Ascending aorta (tissue), 2 donors: ENCODE results near the gene AUTS2. TPM values are rescaled to one million over a fixed set of nuclear protein-coding genes. Genes with fewer than 3 reads are reported as not detected.

Source experiments
- DNase-seq, 2 donors: peaks; one replicate each; pipeline ENCODE4 v3.0.0-alpha.2; 2019; ENCODE audit warnings: low spot score in 2 of 2
- H3K27ac ChIP-seq, 2 donors: fragments of 200-600 bp; sonication (generic); one replicate each; pipeline ENCODE4 v1.5.1; 2016 to 2017; ENCODE audit warnings: mild to moderate bottlenecking in 1 of 2
- H3K27me3 ChIP-seq: fragments of 200-600 bp; sonication (generic); one replicate; pipeline ENCODE4 v1.5.1; 2017
- H3K36me3 ChIP-seq, 2 donors: fragments of 200-600 bp; sonication (generic); one replicate each; pipeline ENCODE4 v1.5.1; 2016
- H3K4me1 ChIP-seq, 2 donors: fragments of 200-600 bp; sonication (generic); one replicate each; pipeline ENCODE4 v1.5.1; 2016 to 2017; ENCODE audit warnings: mild to moderate bottlenecking in 1 of 2
- H3K4me3 ChIP-seq, 2 donors: fragments of 200-600 bp; sonication (generic); one replicate each; pipeline ENCODE4 v1.5.1; 2016 to 2017; ENCODE audit warnings: mild to moderate bottlenecking in 1 of 2
- H3K9me3 ChIP-seq, 2 donors: fragments of 200-600 bp; sonication (generic); one replicate each; pipeline ENCODE4 v1.5.1; 2016
- intact Hi-C: fragments of 100-400 bp; cut with DNase I; formaldehyde crosslinking; loops from one replicate; pipeline ENCODE4 v1.15.1; 2023
- total RNA-seq: library from RNA; depleted of rRNA; stranded (reverse); fragments of >200 nt; gene quantifications from one replicate; pipeline ENCODE4 v1.1.0, GENCODE V29; 2016
- TF ChIP-seq, protein P1 (sequence below), 3 experiments: fragments of 200-600 bp in 2 of 3; fragments of 450-650 bp in 1 of 3; sonication (generic) in 2 of 3; IDR thresholded peaks; one replicate each; pipeline ENCODE4 v1.5.1; 2016 to 2019; ENCODE audit warnings: antibody characterized with exemption in 3 of 3, mild to moderate bottlenecking in 1 of 3, moderate library complexity in 1 of 3

Gene AUTS2
- total RNA-seq, 1 donor from 2014 or later: 90.4 TPM

DNA sequence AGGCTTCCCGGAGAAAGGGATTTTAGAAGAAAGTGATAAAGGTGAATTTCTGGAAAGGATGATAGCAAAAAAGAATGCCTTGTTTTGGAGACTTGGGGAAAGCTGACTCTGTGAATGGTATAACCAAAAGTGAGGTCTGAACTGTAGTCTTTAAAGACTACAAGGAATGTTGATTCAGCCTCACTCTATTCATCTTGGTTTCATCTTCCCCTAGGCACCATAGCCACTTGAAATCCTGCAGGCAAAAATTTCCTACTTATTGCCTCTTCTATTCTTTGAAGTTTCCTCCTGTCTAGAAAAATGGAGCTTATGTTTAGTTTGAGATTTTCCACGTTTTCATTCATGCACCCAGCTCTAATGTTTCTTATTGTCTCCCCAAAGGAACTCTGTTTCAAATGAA is 518.0 kb downstream of the AUTS2 start:
- TF ChIP-seq, protein P1, sequence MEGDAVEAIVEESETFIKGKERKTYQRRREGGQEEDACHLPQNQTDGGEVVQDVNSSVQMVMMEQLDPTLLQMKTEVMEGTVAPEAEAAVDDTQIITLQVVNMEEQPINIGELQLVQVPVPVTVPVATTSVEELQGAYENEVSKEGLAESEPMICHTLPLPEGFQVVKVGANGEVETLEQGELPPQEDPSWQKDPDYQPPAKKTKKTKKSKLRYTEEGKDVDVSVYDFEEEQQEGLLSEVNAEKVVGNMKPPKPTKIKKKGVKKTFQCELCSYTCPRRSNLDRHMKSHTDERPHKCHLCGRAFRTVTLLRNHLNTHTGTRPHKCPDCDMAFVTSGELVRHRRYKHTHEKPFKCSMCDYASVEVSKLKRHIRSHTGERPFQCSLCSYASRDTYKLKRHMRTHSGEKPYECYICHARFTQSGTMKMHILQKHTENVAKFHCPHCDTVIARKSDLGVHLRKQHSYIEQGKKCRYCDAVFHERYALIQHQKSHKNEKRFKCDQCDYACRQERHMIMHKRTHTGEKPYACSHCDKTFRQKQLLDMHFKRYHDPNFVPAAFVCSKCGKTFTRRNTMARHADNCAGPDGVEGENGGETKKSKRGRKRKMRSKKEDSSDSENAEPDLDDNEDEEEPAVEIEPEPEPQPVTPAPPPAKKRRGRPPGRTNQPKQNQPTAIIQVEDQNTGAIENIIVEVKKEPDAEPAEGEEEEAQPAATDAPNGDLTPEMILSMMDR (IDR thresholded peaks at IDR 0.05): no peak
- H3K4me1 ChIP-seq: no peaks in the 10 kb centered on the region
- intact Hi-C loops: no loop called here
- H3K27me3 ChIP-seq: no peaks in the 10 kb centered on the region
- DNase-seq: no peak
- H3K36me3 ChIP-seq: no peaks in the 10 kb centered on the region
- no peak overlapping the region for H3K27ac ChIP-seq
- peaks cover 0 to 8% of the 10 kb centered on the region in 2 donors for H3K9me3 ChIP-seq
- H3K4me3 ChIP-seq: no peak overlapping the region

DNA sequence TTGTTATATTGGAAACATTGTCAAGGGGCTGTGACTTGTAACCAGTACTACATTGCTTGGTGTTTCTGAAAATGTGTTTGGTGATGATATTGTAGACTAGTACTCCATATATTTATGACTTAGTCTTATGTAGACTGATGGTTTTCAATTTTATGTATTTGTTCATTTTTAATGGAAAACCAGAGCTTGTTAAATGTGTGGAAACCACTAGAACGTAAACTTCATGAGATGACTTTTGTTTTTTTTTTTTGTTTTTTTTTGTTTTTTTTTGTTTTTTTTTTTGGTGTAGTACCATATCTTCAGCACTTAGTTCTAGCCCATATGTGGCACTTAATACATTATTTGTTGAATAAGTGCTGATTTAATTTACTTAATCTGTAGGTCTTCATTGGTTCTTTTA is 518.6 kb downstream of the AUTS2 start:
- H3K27ac ChIP-seq: no peak overlapping the region
- H3K27me3 ChIP-seq: no peaks in the 10 kb centered on the region
- intact Hi-C loops: no loop called here
- no peak overlapping the region for H3K4me3 ChIP-seq
- H3K4me1 ChIP-seq: no peaks in the 10 kb centered on the region
- no peaks in the 10 kb centered on the region for H3K36me3 ChIP-seq
- TF ChIP-seq, protein P1 (IDR thresholded peaks at IDR 0.05): no peak
- H3K9me3 ChIP-seq: peaks cover 4 to 14% of the 10 kb centered on the region in 2 donors
- no peak for DNase-seq

DNA sequence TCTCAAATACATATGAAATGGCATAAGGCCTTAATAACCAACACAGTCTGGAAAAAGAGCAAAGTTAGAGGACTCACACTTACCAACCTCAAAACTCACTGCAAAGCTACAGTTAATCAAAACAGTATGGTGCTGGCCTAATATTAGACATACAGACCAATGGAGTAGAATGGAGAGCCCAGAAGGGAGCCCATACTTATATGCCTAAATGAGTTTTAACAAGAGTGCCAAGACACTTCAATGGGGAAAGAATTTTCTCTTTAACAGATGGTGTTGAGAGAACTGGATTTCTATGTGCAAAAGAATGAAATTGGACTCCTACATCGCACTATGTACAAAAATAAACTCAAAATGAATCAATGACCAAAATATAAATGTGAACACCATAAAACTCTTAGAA is 522.6 kb downstream of the AUTS2 start:
- intact Hi-C loops: no loop called here
- no peak overlapping the region for H3K4me3 ChIP-seq
- H3K27ac ChIP-seq: no peak overlapping the region
- no peak for DNase-seq
- TF ChIP-seq, protein P1 (IDR thresholded peaks at IDR 0.05): no peak
- no peaks in the 10 kb centered on the region for H3K36me3 ChIP-seq
- H3K9me3 ChIP-seq: peaks cover 4 to 41% of the 10 kb centered on the region in 2 donors
- H3K4me1 ChIP-seq: no peaks in the 10 kb centered on the region
- H3K27me3 ChIP-seq: no peaks in the 10 kb centered on the region

DNA sequence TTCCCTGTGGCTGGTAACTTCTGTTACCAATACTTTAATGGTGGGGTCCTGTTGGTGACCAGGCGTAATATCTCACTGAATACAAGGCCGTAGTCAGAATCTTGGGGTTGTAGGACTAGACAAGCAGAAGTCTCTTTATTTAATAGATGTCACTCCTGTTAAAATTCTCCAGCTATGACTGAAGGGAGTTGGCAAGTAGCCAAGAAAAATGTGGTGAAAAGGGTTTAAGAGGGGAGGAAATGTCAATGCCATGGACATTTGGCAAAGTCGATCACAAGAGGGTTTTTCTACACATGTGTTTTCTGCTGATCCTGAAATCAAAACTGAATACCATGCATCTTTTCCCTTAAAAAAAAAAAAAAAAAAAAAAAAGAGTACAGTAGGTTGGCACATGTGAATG is 533.5 kb downstream of the AUTS2 start:
- peaks cover 2 to 9% of the 10 kb centered on the region in 2 donors for H3K4me1 ChIP-seq
- H3K4me3 ChIP-seq: no peak overlapping the region
- DNase-seq: no peak
- H3K9me3 ChIP-seq: no peaks in the 10 kb centered on the region
- intact Hi-C loops: no loop called here
- no peak overlapping the region for H3K27ac ChIP-seq
- H3K27me3 ChIP-seq: no peaks in the 10 kb centered on the region
- TF ChIP-seq, protein P1 (IDR thresholded peaks at IDR 0.05): no peak
- no peaks in the 10 kb centered on the region for H3K36me3 ChIP-seq

DNA sequence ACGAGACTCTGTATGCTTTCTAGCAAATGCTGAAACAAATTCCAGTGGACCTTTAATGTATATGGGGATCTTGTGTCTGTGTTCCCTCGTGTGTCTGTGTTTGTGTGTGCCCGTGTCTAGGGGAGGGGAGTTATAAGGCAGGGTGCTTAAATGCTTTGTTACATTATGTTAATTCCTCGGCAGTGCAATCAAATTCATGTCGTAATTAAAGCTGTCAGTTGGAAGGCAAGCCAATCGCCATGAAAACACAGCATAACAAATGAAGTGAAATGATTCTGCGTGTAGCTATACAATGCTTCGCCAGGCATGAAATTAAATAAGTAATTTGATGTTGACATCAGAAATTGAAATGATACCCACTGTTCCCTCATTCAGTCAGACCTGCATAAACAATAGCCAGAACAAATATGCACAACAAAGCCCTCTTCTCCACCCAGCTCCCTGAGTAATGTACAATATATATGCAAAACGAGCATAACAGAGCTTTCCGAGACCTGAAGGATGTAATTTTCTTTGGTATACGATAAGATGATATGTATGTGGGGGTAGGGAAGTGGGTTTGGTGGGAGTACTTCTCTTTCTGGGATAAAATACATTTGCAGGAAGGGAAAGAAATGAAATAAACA is 534.1 kb downstream of the AUTS2 start:
- Histone ChIP-seq H3K27me3 (no peaks in the 10 kb centered on the region), H3K4me3 (no peak overlapping the region), H3K36me3 (no peaks in the 10 kb centered on the region), H3K4me1 (peaks cover 2 to 9% of the 10 kb centered on the region in 2 donors), H3K27ac (no peak overlapping the region), H3K9me3 (no peaks in the 10 kb centered on the region)
- DNase-seq: no peak
- TF ChIP-seq, protein P1 (IDR thresholded peaks at IDR 0.05): no peak
- intact Hi-C loops: no loop called here
